Measurements from ENCODE around the gene AJAP1.

DNA sequence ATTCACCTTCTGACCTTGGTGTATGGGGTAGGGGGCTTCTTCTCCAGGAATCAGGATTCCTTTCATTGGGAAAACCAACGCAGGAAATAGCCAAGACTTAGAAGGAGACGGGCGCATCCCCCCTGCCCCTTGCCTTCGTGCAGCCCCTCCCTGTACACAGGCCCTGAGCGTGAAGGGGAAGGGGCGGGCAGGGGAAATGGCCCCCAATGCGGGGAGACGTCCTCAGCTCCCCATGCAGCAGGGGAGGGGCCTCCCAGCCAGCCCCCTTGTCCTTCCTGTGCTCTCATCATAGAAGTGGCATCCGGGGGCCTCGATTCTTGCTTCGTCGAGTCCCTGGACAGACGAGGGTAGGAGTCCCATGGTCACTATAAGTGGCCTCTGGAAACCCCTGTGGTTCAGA, 116.9 kb downstream of the AJAP1 start:
- TF ChIP-seq, protein P1, sequence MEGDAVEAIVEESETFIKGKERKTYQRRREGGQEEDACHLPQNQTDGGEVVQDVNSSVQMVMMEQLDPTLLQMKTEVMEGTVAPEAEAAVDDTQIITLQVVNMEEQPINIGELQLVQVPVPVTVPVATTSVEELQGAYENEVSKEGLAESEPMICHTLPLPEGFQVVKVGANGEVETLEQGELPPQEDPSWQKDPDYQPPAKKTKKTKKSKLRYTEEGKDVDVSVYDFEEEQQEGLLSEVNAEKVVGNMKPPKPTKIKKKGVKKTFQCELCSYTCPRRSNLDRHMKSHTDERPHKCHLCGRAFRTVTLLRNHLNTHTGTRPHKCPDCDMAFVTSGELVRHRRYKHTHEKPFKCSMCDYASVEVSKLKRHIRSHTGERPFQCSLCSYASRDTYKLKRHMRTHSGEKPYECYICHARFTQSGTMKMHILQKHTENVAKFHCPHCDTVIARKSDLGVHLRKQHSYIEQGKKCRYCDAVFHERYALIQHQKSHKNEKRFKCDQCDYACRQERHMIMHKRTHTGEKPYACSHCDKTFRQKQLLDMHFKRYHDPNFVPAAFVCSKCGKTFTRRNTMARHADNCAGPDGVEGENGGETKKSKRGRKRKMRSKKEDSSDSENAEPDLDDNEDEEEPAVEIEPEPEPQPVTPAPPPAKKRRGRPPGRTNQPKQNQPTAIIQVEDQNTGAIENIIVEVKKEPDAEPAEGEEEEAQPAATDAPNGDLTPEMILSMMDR (IDR thresholded peaks at IDR 0.05): no peak
- TF ChIP-seq POLR2A (IDR thresholded peaks at IDR 0.05): no peak
- no peak for TF ChIP-seq POLR2AphosphoS5 (IDR thresholded peaks at IDR 0.05)

Data from breast epithelium (tissue), 3 donors.